Esophagus squamous epithelium (tissue), 4 donors: Measurements from ENCODE around the gene PTPRG.

Experiments used
- CTCF ChIP-seq, 6 experiments: fragments of 450-650 bp in 4 of 6; fragments of 200-600 bp in 2 of 6; sonication (generic) in 2 of 6; IDR thresholded peaks; one replicate each; pipeline ENCODE4 v1.5.1; 2016 to 2019; ENCODE audit warnings: antibody characterized with exemption in 6 of 6, mild to moderate bottlenecking in 4 of 6, moderate library complexity in 4 of 6
- POLR2A ChIP-seq, 4 donors: fragments of 450-650 bp; IDR thresholded peaks; one replicate each; pipeline ENCODE4 v1.6.1; 2017; ENCODE audit warnings: antibody characterized with exemption in 4 of 4, mild to moderate bottlenecking in 4 of 4, moderate library complexity in 3 of 4

- no peak for TF ChIP-seq CTCF (IDR thresholded peaks at IDR 0.05)
- TF ChIP-seq POLR2A (IDR thresholded peaks at IDR 0.05) = no peak
Observed at GRCh38 chr3:61967019-61967418, 405.6 kb downstream of the PTPRG start.
